ENCODE results near the gene PAQR8.

PAQR8 gene

DNA sequence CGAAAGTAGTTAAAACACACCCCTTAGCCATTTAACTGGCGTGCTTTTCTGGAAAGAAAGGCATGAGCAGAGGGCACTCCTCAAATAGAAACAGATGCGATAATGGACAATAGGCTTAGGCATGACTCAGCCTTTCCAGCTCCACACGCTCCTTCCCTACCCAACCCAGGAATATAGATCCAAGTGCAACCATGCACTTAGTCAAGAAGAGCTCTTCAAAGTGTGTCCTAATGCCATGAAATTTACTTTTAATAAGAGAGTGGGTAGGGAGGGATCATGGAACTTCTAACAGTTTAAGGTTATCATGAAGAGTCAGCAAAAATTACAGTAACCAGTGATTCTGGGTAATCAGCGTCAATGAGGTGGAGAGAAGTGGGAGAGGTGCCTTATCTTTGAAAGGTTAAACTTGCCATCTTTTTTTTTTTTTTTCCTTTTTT, 55.7 kb downstream of the PAQR8 start:
- DNase-seq (ENCODE audit: insufficient read length, low spot score) (no peak), FAIRE-seq (no peak)
- TF ChIP-seq, protein P1, sequence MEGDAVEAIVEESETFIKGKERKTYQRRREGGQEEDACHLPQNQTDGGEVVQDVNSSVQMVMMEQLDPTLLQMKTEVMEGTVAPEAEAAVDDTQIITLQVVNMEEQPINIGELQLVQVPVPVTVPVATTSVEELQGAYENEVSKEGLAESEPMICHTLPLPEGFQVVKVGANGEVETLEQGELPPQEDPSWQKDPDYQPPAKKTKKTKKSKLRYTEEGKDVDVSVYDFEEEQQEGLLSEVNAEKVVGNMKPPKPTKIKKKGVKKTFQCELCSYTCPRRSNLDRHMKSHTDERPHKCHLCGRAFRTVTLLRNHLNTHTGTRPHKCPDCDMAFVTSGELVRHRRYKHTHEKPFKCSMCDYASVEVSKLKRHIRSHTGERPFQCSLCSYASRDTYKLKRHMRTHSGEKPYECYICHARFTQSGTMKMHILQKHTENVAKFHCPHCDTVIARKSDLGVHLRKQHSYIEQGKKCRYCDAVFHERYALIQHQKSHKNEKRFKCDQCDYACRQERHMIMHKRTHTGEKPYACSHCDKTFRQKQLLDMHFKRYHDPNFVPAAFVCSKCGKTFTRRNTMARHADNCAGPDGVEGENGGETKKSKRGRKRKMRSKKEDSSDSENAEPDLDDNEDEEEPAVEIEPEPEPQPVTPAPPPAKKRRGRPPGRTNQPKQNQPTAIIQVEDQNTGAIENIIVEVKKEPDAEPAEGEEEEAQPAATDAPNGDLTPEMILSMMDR (IDR thresholded peaks at IDR 0.05; ENCODE audit: insufficient read depth, missing control alignments), result no peak

DNA sequence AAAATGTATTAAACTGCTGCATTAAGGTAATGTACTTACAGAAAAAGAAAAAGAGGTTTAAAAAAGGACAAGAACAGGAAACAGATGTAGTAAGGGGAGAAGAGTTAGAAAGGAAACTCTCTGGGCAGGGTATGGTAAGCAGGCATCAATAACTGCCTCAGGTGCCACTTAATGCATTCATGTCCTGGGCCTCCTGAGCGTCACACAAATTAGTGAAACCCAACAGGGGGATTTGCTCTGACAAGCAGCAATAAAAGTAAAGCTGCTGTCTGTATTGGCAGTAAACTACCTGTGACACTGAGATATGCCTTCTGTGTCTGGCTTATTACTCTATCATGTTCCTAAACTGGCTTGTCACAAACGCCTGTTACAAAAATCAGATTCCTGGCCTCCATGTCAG, 56.7 kb downstream of the PAQR8 start:
- TF ChIP-seq, protein P1 (IDR thresholded peaks at IDR 0.05; ENCODE audit: insufficient read depth, missing control alignments), result no peak
- DNase-seq (ENCODE audit: insufficient read length, low spot score), result no peak
- no peak for FAIRE-seq

DNA sequence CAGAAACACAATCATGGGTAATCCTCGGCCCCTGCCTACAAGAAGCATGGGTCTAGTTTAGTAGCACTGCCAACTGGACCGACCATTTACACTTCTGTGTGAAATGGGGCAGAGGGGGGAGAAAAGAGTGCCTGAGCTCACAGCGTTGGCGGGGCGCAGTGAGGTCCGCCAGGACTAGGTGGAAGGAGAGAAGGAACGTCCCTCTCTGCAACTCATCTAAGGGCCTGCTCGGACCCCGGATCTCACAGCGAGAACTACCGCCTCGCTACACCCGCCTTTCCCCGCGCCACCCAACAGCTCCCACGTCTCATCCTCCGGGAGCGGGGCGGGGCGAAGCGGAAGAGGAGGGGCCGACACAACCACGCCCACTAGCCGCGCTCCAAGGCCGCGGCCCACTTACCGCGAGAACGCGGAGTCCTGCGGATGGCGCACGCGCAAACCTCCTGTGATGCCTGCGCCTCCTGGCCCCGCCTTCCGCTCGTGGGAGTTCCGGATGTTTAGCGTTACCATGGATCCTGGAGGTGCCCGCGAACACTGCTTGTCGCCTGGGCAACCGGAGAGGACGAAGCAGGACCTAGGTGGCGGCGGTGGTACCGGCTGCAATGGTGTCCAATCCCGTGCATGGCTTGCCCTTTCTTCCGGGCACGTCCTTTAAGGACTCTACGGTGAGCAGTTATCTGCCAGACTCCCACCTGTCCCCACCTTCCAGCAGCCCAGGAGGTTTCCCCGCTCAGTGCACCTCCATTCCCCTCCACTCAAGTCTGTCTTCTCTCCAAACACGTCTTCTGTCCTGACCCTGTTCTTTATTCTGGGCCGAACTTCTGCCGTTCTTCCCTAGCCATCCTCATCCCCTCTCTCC, 58.1 kb downstream of the PAQR8 start, which contains the start of gene EFHC1:
Gene EFHC1, plus strand, starts transcription at position 534 of the 859 bp plus-strand sequence. Its CDS starts 69 bp downstream, at position 603.
- TF ChIP-seq, protein P1 (IDR thresholded peaks at IDR 0.05; ENCODE audit: insufficient read depth, missing control alignments), result no peak
- FAIRE-seq (no peak), DNase-seq (ENCODE audit: insufficient read length, low spot score) (peak; percentile 45)

DNA sequence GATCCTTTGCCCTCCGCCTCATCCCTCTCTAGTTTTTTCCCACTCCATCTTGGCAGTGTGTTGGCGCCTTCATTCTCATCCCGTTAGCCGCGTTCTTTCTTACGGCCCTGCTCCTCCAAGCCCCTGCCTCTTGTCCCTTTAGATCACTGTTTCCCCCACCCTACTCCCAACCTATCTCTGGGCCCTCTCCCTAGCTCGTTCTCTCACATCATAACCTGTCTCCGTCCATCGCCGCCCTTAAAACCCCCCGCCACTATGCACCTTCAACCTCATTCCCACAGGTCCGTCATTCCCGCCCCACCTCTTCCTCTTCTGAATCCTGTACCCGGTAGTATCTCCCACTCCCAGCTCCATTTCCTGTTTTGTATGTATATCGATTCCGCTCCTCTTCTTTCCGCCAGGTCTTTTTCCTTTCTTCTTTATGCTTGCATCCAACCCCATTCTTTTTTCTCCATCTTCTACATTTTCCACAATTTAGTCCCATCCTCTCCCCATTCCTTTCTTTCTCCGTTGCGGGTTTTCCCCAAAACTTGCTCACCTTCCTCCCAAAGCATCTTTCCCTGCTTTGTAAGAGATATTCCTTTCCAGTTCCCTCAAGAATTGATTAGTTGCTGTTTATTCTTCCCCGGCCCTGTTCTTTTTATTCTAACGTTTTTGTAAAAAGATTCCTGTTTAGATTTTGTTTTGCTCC, 58.9 kb downstream of the PAQR8 start:
- TF ChIP-seq, protein P1 (IDR thresholded peaks at IDR 0.05; ENCODE audit: insufficient read depth, missing control alignments), result no peak
- DNase-seq (ENCODE audit: insufficient read length, low spot score), result no peak
- no peak for FAIRE-seq

DNA sequence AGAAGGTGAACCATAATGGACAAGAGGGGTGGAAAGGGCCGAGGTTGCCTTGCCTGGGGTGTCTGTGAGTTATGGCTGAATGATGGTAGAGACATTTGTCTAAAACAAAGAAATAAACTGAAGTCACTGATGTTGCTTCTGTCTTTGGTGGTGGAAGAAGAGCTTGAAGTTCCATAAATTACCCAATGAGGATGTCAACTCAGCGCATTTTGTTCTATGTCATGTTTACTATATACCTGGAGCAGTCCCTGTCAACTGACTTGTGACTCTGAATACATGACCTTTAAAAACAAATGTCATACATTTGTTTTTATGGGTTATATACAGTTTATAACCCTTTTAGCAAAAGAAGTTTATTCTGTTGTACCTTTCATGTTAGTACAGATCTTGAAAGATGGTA, 60.2 kb downstream of the PAQR8 start:
- TF ChIP-seq, protein P1 (IDR thresholded peaks at IDR 0.05; ENCODE audit: insufficient read depth, missing control alignments), result no peak
- no peak for FAIRE-seq
- no peak for DNase-seq (ENCODE audit: insufficient read length, low spot score)

DNA sequence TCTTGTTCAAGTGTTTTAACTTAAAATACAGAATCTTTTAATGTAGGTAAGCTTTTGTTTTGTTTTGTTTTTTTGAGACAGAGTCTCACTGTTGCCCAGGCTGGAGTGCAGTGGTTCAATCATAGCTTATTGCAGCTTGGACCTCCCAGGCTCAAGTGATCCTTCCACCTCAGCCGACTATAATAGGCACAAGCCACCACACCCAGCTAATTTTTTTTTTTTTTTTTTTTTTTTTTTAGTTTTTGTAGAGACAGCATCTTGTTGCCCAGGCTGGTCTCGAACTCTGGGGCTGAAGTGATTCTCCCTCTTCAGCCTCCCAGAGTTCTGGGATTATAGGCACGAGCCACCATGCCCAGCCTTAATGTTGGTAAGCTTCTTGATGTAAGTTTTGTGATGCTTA, 61.5 kb downstream of the PAQR8 start:
- TF ChIP-seq, protein P1 (IDR thresholded peaks at IDR 0.05; ENCODE audit: insufficient read depth, missing control alignments), result no peak
- FAIRE-seq (no peak), DNase-seq (ENCODE audit: insufficient read length, low spot score) (no peak)
